H1 (cell line): Measurements from ENCODE around the gene FAM53A. TPM values are rescaled to one million over a fixed set of nuclear protein-coding genes. Genes with fewer than 3 reads are reported as not detected.

Source experiments
- CTCF ChIA-PET: fragments of 300-600 bp; sonication (Branson Sonifier 250); formaldehyde crosslinking; loops from one replicate; lab custom pipeline; 2021; ENCODE audit not compliant: partially characterized antibody; lab: Charles Lee
- POLR2A ChIA-PET: fragments of 300-600 bp; sonication (Branson Sonifier 250); formaldehyde crosslinking; loops from one replicate; lab custom pipeline; 2021; ENCODE audit warnings: inconsistent platforms; ENCODE audit not compliant: partially characterized antibody; lab: Charles Lee
- DNase-seq, 2 experiments: peaks; one replicate each; pipeline versions ENCODE4 v3.0.0 to v3.0.0-alpha.2; 2010 to 2022; ENCODE audit warnings: low spot score in 2 of 2, low read depth in 1 of 2, mixed read lengths in 1 of 2
- FAIRE-seq: peaks from 2 replicates; lab custom pipeline; 2011; peaks lifted over from hg19 to GRCh38; lab: Jason Lieb, UNC
- H2AFZ ChIP-seq: 2 replicates; pipeline ENCODE4 v1.8.1; 2012; ENCODE audit warnings: low read length, inconsistent platforms
- H2AK5ac ChIP-seq: 2 replicates; pipeline ENCODE4 v1.6.1; 2013; ENCODE audit warnings: low read depth, low read length
- H2BK120ac ChIP-seq: replicated peaks from 2 replicates; pipeline ENCODE3; 2013; ENCODE audit warnings: low read depth, low read length, inconsistent platforms
- H2BK12ac ChIP-seq: 2 replicates; pipeline ENCODE4 v1.6.1; 2013; ENCODE audit warnings: low read depth, low read length
- H2BK15ac ChIP-seq: 2 replicates; pipeline ENCODE4 v1.6.1; 2013; ENCODE audit warnings: low read length
- H2BK20ac ChIP-seq: 2 replicates; pipeline ENCODE4 v1.6.1; 2013; ENCODE audit warnings: low read length
- H2BK5ac ChIP-seq: 2 replicates; pipeline ENCODE4 v1.6.1; 2013; ENCODE audit warnings: low read depth, low read length
- H3K14ac ChIP-seq: 2 replicates; pipeline ENCODE4 v1.6.1; 2013; ENCODE audit warnings: inconsistent platforms; ENCODE audit not compliant: insufficient read length
- H3K18ac ChIP-seq: 2 replicates; pipeline ENCODE4 v1.6.1; 2013; ENCODE audit warnings: low read length; ENCODE audit errors: extremely low read depth
- H3K23ac ChIP-seq: 2 replicates; pipeline ENCODE4 v1.6.1; 2013; ENCODE audit warnings: inconsistent platforms; ENCODE audit not compliant: insufficient read length
- H3K23me2 ChIP-seq: 2 replicates; pipeline ENCODE4 v1.6.1; 2013; ENCODE audit warnings: low read depth, low read length
- H3K27ac ChIP-seq: 2 replicates; pipeline ENCODE4 v1.6.1; 2011; ENCODE audit warnings: low read depth, low read length, inconsistent platforms
- H3K27me3 ChIP-seq, 4 experiments: replicated peaks in 1 of 4; 1 replicate in 1 of 4; 2 replicates in 3 of 4; pipeline versions ENCODE4 v1.6.1 to v1.8.1; 2011 to 2013; ENCODE audit warnings: low read length in 3 of 4, mild to moderate bottlenecking in 3 of 4, inconsistent platforms in 2 of 4, mixed read lengths in 2 of 4, moderate library complexity in 1 of 4; ENCODE audit not compliant: control insufficient read depth in 3 of 4, insufficient read depth in 3 of 4; ENCODE audit errors: extremely low read depth in 1 of 4
- H3K36me3 ChIP-seq, 4 experiments: 2 replicates each; pipeline versions ENCODE4 v1.6.1 to v1.8.1; 2011 to 2013; ENCODE audit warnings: mild to moderate bottlenecking in 4 of 4, low read length in 3 of 4, moderate library complexity in 2 of 4, control low read depth in 1 of 4, inconsistent platforms in 1 of 4; ENCODE audit not compliant: insufficient read depth in 4 of 4, control insufficient read depth in 2 of 4
- H3K4ac ChIP-seq: replicated peaks from 2 replicates; pipeline ENCODE3; 2013; ENCODE audit warnings: low read length, low read depth, mixed read lengths, inconsistent platforms; ENCODE audit not compliant: insufficient read length
- H3K4me1 ChIP-seq, 4 experiments: replicated peaks in 1 of 4; 1 replicate in 1 of 4; 2 replicates in 3 of 4; pipeline versions ENCODE4 v1.6.1 to v1.8.1; 2011 to 2013; ENCODE audit warnings: low read length in 3 of 4, inconsistent platforms in 2 of 4, mixed read lengths in 1 of 4; ENCODE audit not compliant: insufficient read depth in 4 of 4, control insufficient read depth in 3 of 4
- H3K4me2 ChIP-seq, 2 experiments: 2 replicates each; pipeline versions ENCODE4 v1.6.1 to v1.8.1; 2011 to 2013; ENCODE audit warnings: low read depth in 2 of 2, low read length in 2 of 2, control low read depth in 1 of 2, inconsistent platforms in 1 of 2, mild to moderate bottlenecking in 1 of 2; ENCODE audit not compliant: insufficient read depth in 1 of 2
- H3K4me3 ChIP-seq, 4 experiments: fragments of 200-600, 300-600 bp in 1 of 4; sonication (generic), shearing (Covaris generic), sonication (Bioruptor Twin) in 1 of 4; 2 replicates each; pipeline versions ENCODE4 v1.5.1 to v1.8.1; 2011 to 2016; ENCODE audit warnings: low read length in 4 of 4, low read depth in 3 of 4, control low read depth in 2 of 4, inconsistent platforms in 2 of 4, mild to moderate bottlenecking in 2 of 4, mixed read lengths in 1 of 4, moderate library complexity in 1 of 4; ENCODE audit not compliant: insufficient read depth in 2 of 4; ENCODE audit errors: extremely low read depth in 1 of 4
- H3K56ac ChIP-seq: replicated peaks from 2 replicates; pipeline ENCODE3; 2013; ENCODE audit warnings: low read depth, mild to moderate bottlenecking, mixed read lengths, low read length, inconsistent platforms; ENCODE audit not compliant: insufficient read length
- H3K79me1 ChIP-seq: 2 replicates; pipeline ENCODE4 v1.6.1; 2013; ENCODE audit warnings: low read depth, low read length, control low read depth
- H3K79me2 ChIP-seq, 2 experiments: 2 replicates each; pipeline versions ENCODE4 v1.6.1 to v1.8.1; 2012 to 2013; ENCODE audit warnings: low read length in 2 of 2, mild to moderate bottlenecking in 2 of 2, inconsistent platforms in 1 of 2; ENCODE audit not compliant: insufficient read depth in 2 of 2, control insufficient read depth in 1 of 2
- H3K9ac ChIP-seq, 4 experiments: replicated peaks in 1 of 4; 1 replicate in 1 of 4; 2 replicates in 3 of 4; pipeline versions ENCODE4 v1.6.1 to v1.8.1; 2011 to 2013; ENCODE audit warnings: low read depth in 3 of 4, low read length in 3 of 4, control low read depth in 2 of 4, mild to moderate bottlenecking in 2 of 4, moderate library complexity in 2 of 4, inconsistent platforms in 1 of 4; ENCODE audit errors: extremely low read depth in 1 of 4
- H3K9me3 ChIP-seq, 2 experiments: 2 replicates each; pipeline versions ENCODE4 v1.6.1 to v1.8.1; 2012 to 2013; ENCODE audit warnings: mild to moderate bottlenecking in 2 of 2, moderate library complexity in 2 of 2, control low read depth in 1 of 2, inconsistent platforms in 1 of 2, low read depth in 1 of 2, low read length in 1 of 2, mixed read lengths in 1 of 2; ENCODE audit not compliant: insufficient read depth in 2 of 2
- H4K20me1 ChIP-seq, 2 experiments: replicated peaks in 1 of 2; 2 replicates each; pipeline versions ENCODE3 to v1.8.1; 2011 to 2013; ENCODE audit warnings: inconsistent platforms in 2 of 2, low read length in 2 of 2, mild to moderate bottlenecking in 1 of 2; ENCODE audit not compliant: insufficient read depth in 2 of 2, control insufficient read depth in 1 of 2
- H4K5ac ChIP-seq: 2 replicates; pipeline ENCODE4 v1.6.1; 2013; ENCODE audit warnings: low read length, low read depth, mixed read lengths, inconsistent platforms; ENCODE audit not compliant: insufficient read length
- H4K8ac ChIP-seq: 2 replicates; pipeline ENCODE4 v1.8.0; 2013; ENCODE audit warnings: mild to moderate bottlenecking, moderate library complexity, low read length, inconsistent platforms; ENCODE audit not compliant: insufficient read depth; ENCODE audit errors: extremely low read depth
- H4K91ac ChIP-seq: replicated peaks from 2 replicates; pipeline ENCODE3; 2013; ENCODE audit warnings: low read length, mixed read lengths, inconsistent platforms; ENCODE audit not compliant: insufficient read length
- CBX5 ChIP-seq: fragments of 300-800, 300-1000 bp; sonication (generic); IDR thresholded peaks from 2 replicates; pipeline ENCODE4 v1.7.1; 2016; ENCODE audit warnings: antibody characterized with exemption, low read length, low read depth
- EZH2 ChIP-seq: fragments of 200-600 bp; sonication (generic); IDR thresholded peaks from 2 replicates; pipeline ENCODE4 v1.7.1; 2012; ENCODE audit warnings: low read depth, mild to moderate bottlenecking, moderate library complexity, low read length, inconsistent platforms; ENCODE audit not compliant: severe bottlenecking
- HDAC6 ChIP-seq: IDR thresholded peaks from one replicate; pipeline ENCODE4 v1.7.1; 2012; ENCODE audit warnings: low read depth, mild to moderate bottlenecking, inconsistent platforms, low read length, moderate library complexity
- POLR2A ChIP-seq, 2 experiments: IDR thresholded peaks; 1 replicate in 1 of 2; 2 replicates in 1 of 2; pipeline ENCODE4 v1.6.1; 2011; ENCODE audit warnings: low read depth in 2 of 2, low read length in 2 of 2, mild to moderate bottlenecking in 2 of 2; ENCODE audit errors: control extremely low read depth in 1 of 2
- RBBP5 ChIP-seq: IDR thresholded peaks from 2 replicates; pipeline ENCODE4 v1.7.1; 2012; ENCODE audit warnings: low read depth, mild to moderate bottlenecking, inconsistent platforms, low read length, moderate library complexity, borderline replicate concordance
- SIX5 ChIP-seq: IDR thresholded peaks from 2 replicates; pipeline ENCODE4 v1.6.1; 2011; ENCODE audit warnings: mild to moderate bottlenecking, low read depth, low read length
- TAF7 ChIP-seq: optimal IDR thresholded peaks from 2 replicates; pipeline ENCODE3; 2011; ENCODE audit warnings: low read depth, mild to moderate bottlenecking, inconsistent platforms, low read length, moderate library complexity, borderline replicate concordance
- TEAD4 ChIP-seq: IDR thresholded peaks from 2 replicates; pipeline ENCODE4 v1.6.1; 2012; ENCODE audit warnings: low read depth, low read length, inconsistent platforms, mixed read lengths
- USF2 ChIP-seq: IDR thresholded peaks from 2 replicates; pipeline ENCODE4 v1.6.1; 2011; ENCODE audit warnings: low read length, improper control_type of control experiment
- WGBS, 2 experiments: shearing (Covaris generic) in 1 of 2; methylation state at CpG; one replicate each; pipeline versions ENCODE4 v1.1.6 to v1.1.7; 2013 to 2015; ENCODE audit warnings: low lambda C conversion rate in 2 of 2, mixed read lengths in 2 of 2, inconsistent platforms in 1 of 2, low coverage in 1 of 2, missing lambda C conversion rate in 1 of 2; ENCODE audit not compliant: insufficient replicate concordance in 2 of 2, insufficient coverage in 1 of 2, insufficient read length in 1 of 2; ENCODE audit errors: extremely low coverage in 1 of 2, missing lambda C conversion rate in 1 of 2; 5-methylcytosine and 5-hydroxymethylcytosine counted together
- polyA plus RNA-seq, 7 experiments: library from polyadenylated mRNA; depleted of rRNA in 3 of 7; stranded (reverse) in 5 of 7; unstranded in 2 of 7; fragments of >200 nt in 5 of 7; fragments of 200-250 nt in 2 of 7; gene quantifications; 1 replicate in 5 of 7; 2 replicates in 1 of 7; 4 replicates in 1 of 7; pipeline versions ENCODE4 v1.2.1 to v1.2.3, GENCODE V29; 2011 to 2013; ENCODE audit warnings: missing spikeins in 2 of 7, mixed read lengths in 2 of 7
- total RNA-seq: library from RNA; stranded (reverse); fragmentation: NEBNext Ultra II Directional; extraction: Animal tissue kit (Norgen Biotek cat#: 25700); gene quantifications from 2 replicates; pipeline ENCODE4 v1.2.1, GENCODE V29; 2021

The FAM53A gene
- total and polyA plus RNA-seq, 2 of the 8 experiments (the other 6 are each of a cell fraction or from before 2014, with no cell fraction given) = 1.9 to 2.0 TPM

- Histone ChIP-seq H2BK15ac (no peak overlapping the region), H3K4me3 (peak overlapping the region; percentile 71 to 99 (median 79)), H2BK20ac (no peak overlapping the region), H2AFZ (peak overlapping the region; percentile 64; the same call in 1 of the 2 replicates), H2BK120ac (no peak overlapping the region), H3K79me2 (peaks cover 9 to 32% of the 10 kb centered on the region in 2 experiments; a peak in 3 of 4 replicates), H3K36me3 (peaks cover 12 to 26% (median 15%) of the 10 kb centered on the region in 4 experiments), H3K23me2 (peaks cover 12% of the 10 kb centered on the region), H3K27ac (0 out of 2 replicates have a peak overlapping the region, but pooled peaks have one; percentile 69), H4K91ac (peak overlapping the region; percentile 97), H4K8ac (peak overlapping the region; percentile 93), H3K9ac (peak overlapping the region in 3 of 4 experiments; percentile 82 to 89 (median 85); a peak in 6 of 7 replicates), H3K4me2 (peak overlapping the region; percentile 82 to 95), H3K4me1 (peaks cover 0 to 19% (median 12%) of the 10 kb centered on the region in 4 experiments; a peak in 6 of 7 replicates), H3K9me3 (no peaks in the 10 kb centered on the region), H3K56ac (peak overlapping the region; percentile 95), H3K27me3 (no peaks in the 10 kb centered on the region), H3K23ac (no peak overlapping the region), H4K5ac (peak overlapping the region; percentile 94), H3K79me1 (peaks cover 19% of the 10 kb centered on the region), H3K4ac (peak overlapping the region; percentile 95), H2BK5ac (peak overlapping the region; percentile 90; the same call in 1 of the 2 replicates), H3K14ac (peak overlapping the region; percentile 98), H2BK12ac (peak overlapping the region; percentile 80; the same call in 1 of the 2 replicates), H2AK5ac (peak overlapping the region; percentile 17; the same call in 1 of the 2 replicates), H3K18ac (peak overlapping the region; percentile 97), H4K20me1 (peaks cover 6 to 23% of the 10 kb centered on the region in 2 experiments)
- 4% methylated on average over 68 of the region's 79 CpGs; no CpG with 5 or more reads in 1 of the 2 experiments for WGBS, 2 experiments
- ChIA-PET CTCF (interaction anchor here (1.1 to 18.6 kb wide), 4 partner anchors 9 to 90 kb away, joined by 3 to 326 read pairs (median 10); no protein-coding TSS in a partner anchor), POLR2A (interaction anchor here (0.8 to 8.8 kb wide), 14 partner anchors 9 to 75 kb away, joined by 3 to 100 read pairs (median 4); partner anchors contain the start of genes FGFR3 and SLBP)
- DNase-seq = peak in 1 of 2 experiments; percentile 69
- FAIRE-seq = no peak
- TF ChIP-seq HDAC6 (no peak), TEAD4 (no peak), EZH2 (no peak), POLR2A (IDR thresholded peaks at IDR 0.05; ENCODE audit: control extremely low read depth in 1 of 2, low read depth in 2 of 2, low read length in 2 of 2) (0 out of 3 replicates have a peak, but pooled peaks of 1 of the 2 experiments have one; percentile 15), TAF7 (no peak), USF2 (peak; percentile 52; the same call in 1 of the 2 replicates), CBX5 (no peak), SIX5 (no peak), RBBP5 (0 out of 2 replicates have a peak, but pooled peaks have one; percentile 48)
Measured at GRCh38 chr4:1720163-1720983, 36.3 kb upstream of the FAM53A start.
